ENCODE measurements around the gene ITGB1BP2.
"Not testable (repeated sequence)": the region's sequence is repeated elsewhere in the genome, so short reads cannot be mapped to it uniquely, and the experiment has no call there.

Gene ITGB1BP2

DNA sequence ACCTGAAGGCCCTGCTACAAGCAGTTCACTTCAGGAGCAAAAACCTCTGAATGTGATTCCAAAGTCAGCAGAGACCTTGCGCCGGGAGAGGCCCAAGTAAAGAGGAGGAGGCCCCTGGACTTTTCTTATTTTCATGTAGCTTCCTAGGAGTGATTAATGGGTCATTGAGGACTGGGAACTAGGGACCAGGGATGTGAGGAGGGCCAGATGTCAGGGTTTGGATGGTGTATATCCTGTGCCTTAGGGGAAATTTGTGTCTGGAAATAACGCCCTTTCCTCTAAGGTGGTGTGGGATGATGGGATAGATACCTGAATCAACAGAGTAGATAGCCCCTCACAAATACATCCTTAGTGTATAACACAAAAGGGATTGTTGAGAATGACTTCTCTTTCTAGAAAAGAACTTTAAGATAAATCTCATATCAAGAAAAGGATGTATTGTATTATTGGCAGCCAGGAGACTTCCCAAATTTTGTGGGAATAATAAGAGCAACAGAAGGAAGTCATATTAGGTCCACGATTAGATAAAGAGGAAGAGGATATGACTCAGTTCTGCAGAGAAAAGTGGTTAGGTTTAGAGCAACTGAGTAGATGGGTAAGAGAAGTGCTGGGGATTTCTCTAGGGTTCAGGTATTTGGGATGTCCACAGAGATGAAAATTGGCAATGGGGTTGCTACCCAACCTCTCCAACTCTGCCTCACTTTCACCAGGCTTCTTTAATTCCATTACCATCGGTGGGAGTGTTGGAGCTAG, 1.1 kb downstream of the ITGB1BP2 start:
- DNase-seq: no peak

DNA sequence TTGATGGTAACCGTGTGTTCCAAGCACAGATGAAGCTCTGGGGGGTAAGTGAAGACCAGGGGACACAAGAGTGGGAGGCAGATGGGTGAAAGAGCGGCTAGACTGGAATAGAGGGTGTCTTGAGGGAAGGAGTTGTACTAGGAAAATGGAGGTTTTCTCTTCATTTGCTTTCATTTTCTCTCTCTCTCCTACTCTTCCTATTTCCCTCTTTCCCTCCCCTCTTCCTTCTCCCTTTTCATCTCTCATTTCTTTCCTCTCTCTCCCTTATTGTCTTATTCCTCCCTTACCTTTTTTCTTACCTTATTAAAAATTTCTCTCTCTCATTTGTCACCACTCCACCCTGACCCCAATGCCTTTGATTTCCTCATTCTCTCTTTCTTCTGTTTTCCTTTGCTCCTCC, 3.0 kb downstream of the ITGB1BP2 start:
- DNase-seq: no peak

DNA sequence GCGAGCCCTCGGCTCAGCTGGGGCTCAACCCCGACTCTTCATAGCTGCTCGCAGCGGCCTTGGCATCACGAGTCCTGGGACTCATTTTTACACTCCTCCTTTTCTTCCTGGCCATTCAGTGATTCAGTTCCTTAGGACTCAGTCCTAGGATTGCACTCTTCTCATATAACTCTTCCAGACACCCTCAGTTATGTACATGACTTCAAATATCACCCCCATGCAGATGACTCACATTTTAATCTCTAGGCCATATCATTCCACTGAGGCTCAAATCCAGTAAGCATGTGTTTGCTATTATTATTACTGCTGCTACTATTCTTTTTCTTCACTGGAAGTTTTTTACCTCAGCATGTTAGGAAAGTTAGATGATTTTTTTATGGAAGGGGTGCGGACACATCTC, 14.4 kb downstream of the ITGB1BP2 start:
- DNase-seq: no peak

DNA sequence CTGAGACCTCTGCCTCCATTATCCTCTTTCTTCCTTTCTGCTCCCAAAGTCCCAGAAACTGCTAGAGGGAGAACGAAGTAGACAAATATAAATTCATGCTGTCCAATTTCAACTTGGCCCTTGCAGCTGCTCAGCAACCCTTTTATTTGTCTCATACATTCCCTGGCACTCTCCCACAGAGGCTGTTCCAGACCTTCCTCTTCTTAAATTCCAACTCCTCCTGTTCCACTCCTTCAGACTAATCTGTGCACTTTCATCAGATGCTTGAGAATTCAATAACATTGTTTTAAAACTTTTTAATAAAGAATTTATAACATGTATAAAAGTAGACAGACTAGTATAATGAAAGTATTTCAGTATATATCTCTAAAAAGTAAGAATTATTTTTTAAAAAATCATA, 15.4 kb downstream of the ITGB1BP2 start:
- not testable (repeated sequence) for DNase-seq

DNA sequence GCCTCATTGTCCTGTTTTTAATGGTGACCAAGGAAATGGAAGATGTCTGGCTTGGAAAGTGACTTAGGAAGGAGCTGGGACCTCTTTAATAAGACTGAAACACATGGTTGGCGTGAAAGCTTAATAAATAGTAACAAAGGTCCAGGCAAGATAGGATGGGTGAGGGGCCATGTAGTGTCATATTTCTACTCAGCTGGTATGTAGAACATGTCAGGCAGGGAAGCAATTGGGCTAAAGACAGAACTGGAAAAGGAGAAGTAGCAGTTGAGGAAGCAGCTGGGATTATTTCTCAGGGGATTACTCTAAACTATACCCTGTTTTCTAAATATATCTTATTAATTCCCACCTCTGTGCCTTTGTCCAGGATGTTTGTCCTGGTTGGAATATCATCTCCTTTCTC, 18.6 kb downstream of the ITGB1BP2 start:
- DNase-seq: no peak

DNA sequence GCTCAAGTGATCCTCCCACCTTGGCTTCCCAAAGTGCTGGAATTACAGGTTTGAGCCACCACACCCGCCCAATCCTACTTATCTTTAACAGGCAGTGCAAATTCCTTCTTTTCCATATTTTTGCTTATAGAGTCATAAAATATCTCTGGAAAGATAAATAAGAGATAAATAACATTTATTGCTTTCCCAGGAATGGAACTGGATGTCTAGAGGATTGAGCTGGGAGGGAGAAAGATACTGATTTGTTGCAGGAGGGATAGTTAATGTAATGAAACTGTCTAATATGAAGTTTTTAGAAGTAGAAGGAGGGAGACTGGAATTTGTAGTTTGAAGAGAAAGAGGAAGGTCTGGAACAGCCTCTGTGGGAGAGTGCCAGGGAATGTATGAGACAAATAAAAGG, 20.2 kb downstream of the ITGB1BP2 start:
- DNase-seq: no peak

DNA sequence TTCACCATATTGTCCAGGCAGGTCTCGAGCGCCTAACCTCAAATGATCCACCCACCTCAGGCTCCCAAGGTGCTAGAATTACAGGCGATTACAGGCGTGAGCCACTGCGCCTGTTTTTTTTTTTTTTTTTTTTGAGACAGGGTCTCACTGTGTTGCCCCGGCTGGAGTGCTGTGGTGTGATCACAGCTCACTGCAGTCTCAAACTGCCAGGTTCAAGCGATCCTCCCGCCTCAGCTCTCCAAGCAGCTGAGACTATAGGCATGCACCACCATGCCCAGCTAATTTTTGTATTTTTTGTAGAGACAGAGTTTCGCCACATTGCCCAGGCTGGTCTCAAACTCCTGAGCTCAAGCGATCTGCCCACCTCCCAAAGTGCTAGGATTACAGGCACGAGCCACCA, 22.9 kb downstream of the ITGB1BP2 start:
- DNase-seq: not testable (repeated sequence)

DNA sequence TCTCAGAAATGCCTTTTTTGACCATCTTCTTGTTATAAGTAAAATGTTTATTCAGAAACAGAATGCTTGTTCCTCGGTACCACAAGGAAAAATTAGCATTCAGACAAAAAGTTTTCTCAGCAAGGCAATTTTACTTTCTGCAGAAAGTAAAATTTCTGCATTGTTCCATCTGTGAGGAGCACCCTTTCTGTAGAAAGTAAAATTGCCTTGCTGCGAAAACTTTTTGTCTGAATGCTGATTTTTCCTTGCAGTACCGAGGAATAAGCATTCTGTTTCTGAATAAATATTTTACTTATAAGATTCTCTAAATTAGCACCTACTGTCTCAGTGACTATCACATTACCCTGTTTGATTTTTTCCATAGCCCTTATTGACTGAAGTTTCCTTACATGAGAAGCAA, 24.8 kb downstream of the ITGB1BP2 start:
- no peak for DNase-seq

DNA sequence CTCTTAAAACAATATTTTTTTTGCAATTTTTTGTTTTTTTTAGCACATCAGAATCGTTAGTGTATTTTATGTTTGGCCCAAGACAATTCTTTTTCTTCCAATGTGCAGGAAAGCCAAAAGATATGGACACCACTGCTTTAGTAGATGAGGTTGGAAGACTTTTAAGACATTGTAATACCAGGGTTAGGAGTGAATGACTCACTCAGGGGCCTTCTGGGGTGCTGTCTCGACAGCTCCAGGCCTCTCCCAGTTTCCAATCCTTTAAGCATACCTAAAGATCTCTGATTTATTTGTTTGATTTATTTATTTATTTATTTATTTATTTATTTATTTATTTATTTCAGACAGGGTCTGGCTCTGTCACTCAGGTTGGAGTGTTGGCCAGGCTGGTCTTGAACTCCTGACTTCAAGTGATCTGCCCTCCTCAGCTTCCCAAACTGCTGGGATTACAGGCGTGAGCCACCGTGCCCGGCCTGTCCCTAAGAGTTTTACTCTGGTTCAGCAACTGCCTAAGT, 47.7 kb downstream of the ITGB1BP2 start:
- DNase-seq: not testable (repeated sequence)

DNA sequence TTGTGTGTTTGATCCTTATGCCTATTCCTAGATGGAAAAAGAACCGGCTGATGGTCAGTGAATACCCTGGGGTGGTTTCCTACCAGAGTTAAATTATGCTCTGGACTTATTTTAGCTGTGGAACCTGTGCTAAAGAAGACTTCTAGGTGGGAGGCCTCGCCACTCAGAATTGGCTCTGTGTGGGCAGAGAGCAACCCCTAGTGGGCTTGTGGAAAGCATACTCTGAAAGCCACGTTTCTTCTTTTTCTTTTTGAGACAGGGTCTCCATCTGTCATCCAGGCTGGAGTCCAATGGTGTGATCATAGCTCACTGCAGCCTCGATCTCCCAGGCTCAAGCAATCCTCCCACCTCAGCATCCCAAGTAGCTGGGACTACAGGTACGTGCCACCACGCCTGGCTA, 48.3 kb downstream of the ITGB1BP2 start:
- DNase-seq: not testable (repeated sequence)

DNA sequence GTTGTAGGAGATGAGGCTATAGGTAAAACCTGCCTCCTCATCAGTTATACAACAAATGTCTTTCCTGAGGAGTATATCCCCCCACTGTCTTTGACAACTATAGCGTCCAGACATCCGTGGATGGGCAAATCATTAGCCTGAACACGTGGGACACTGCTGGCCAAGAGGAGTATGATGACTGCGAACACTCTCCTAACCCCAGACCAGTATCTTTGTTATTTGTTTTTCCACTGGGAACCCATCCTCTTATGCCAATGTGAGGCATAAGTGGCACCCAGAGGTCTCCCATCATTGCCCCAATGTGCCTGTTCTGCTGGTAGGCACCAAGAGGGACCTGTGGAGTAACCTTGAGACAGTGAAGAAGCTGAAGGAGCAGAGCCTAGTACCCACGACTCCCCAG, 50.9 kb downstream of the ITGB1BP2 start:
- not testable (repeated sequence) for DNase-seq
